ENCODE data around the gene DDX3Y. TPM values are rescaled to one million over a fixed set of nuclear protein-coding genes. Genes with fewer than 3 reads are reported as not detected.

The DDX3Y gene
- total RNA-seq, 3 donors from 2014 or later (not counting 1 experiment from before 2014, with no cell fraction given), result 422 to 552 TPM; not detected in 1

- no peak overlapping the region for H3K4me3 Mint-ChIP-seq
- peak overlapping the region; percentile 94 for H3K4me3 ChIP-seq (ENCODE audit: low read length)
- H3K9me3 ChIP-seq (ENCODE audit: control insufficient read depth, insufficient read depth, low read length), result no peaks in the 10 kb centered on the region
- no peak for ATAC-seq
- no peaks in the 10 kb centered on the region for H3K36me3 Mint-ChIP-seq
- H3K4me1 Mint-ChIP-seq, result peaks cover 0 to 29% of the 10 kb centered on the region in 2 donors
- H3K27me3 ChIP-seq (ENCODE audit: control insufficient read depth, insufficient read depth, low read length), result no peaks in the 10 kb centered on the region
- H3K27me3 Mint-ChIP-seq (ENCODE audit: low read depth in 2 of 2), result no peaks in the 10 kb centered on the region
- H3K36me3 ChIP-seq (ENCODE audit: control insufficient read depth, insufficient read depth, low read length), result peaks cover 3% of the 10 kb centered on the region
- 0% methylated on average over 13 of the region's 15 CpGs for WGBS (ENCODE audit: insufficient coverage)
- H3K27ac ChIP-seq (ENCODE audit: low read length), result peak overlapping the region; percentile 98
- no peaks in the 10 kb centered on the region for H3K9me3 Mint-ChIP-seq
- TF ChIP-seq CTCF (IDR thresholded peaks at IDR 0.05), result no peak
- peak overlapping the region in 1 of 2 donors; percentile 99 for H3K27ac Mint-ChIP-seq
- intact Hi-C loops (cut with micrococcal nuclease), result loop anchor here (2.0 to 10.0 kb wide), 3 partner anchors 243 to 1439 kb away; no protein-coding TSS in a partner anchor
- DNase-seq, result no peak
- peaks cover 6% of the 10 kb centered on the region for H3K4me1 ChIP-seq (ENCODE audit: control insufficient read depth, insufficient read depth, low read length)
Observed at GRCh38 chrY:12905895-12906294, 1.2 kb downstream of the DDX3Y start.

GRCh38 chrY:12913541-12913940 is 8.9 kb downstream of the DDX3Y start:
- H3K9me3 Mint-ChIP-seq, result no peaks in the 10 kb centered on the region
- no peaks in the 10 kb centered on the region for H3K27me3 Mint-ChIP-seq (ENCODE audit: low read depth in 2 of 2)
- intact Hi-C loops (cut with micrococcal nuclease), result no loop called here
- DNase-seq, result no peak
- Histone ChIP-seq H3K27ac (ENCODE audit: low read length) (no peak overlapping the region), H3K36me3 (ENCODE audit: control insufficient read depth, insufficient read depth, low read length) (peaks cover 55% of the 10 kb centered on the region), H3K4me3 (ENCODE audit: low read length) (no peak overlapping the region), H3K9me3 (ENCODE audit: control insufficient read depth, insufficient read depth, low read length) (no peaks in the 10 kb centered on the region), H3K4me1 (ENCODE audit: control insufficient read depth, insufficient read depth, low read length) (no peaks in the 10 kb centered on the region), H3K27me3 (ENCODE audit: control insufficient read depth, insufficient read depth, low read length) (no peaks in the 10 kb centered on the region)
- peaks cover 0 to 16% of the 10 kb centered on the region in 2 donors for H3K4me1 Mint-ChIP-seq
- no peak for ATAC-seq
- no peaks in the 10 kb centered on the region for H3K36me3 Mint-ChIP-seq
- H3K4me3 Mint-ChIP-seq, result no peak overlapping the region
- TF ChIP-seq CTCF (IDR thresholded peaks at IDR 0.05), result no peak
- no peak overlapping the region for H3K27ac Mint-ChIP-seq
- no CpG with 5 or more reads among the region's 4 CpGs for WGBS (ENCODE audit: insufficient coverage)

- Mint-ChIP-seq H3K36me3 (no peaks in the 10 kb centered on the region), H3K4me1 (peaks cover 0 to 5% of the 10 kb centered on the region in 2 donors), H3K27ac (no peak overlapping the region), H3K27me3 (ENCODE audit: low read depth in 2 of 2) (no peaks in the 10 kb centered on the region), H3K9me3 (no peaks in the 10 kb centered on the region), H3K4me3 (no peak overlapping the region)
- intact Hi-C loops (cut with micrococcal nuclease), result no loop called here
- H3K9me3 ChIP-seq (ENCODE audit: control insufficient read depth, insufficient read depth, low read length), result no peaks in the 10 kb centered on the region
- no peak for TF ChIP-seq CTCF (IDR thresholded peaks at IDR 0.05)
- H3K27ac ChIP-seq (ENCODE audit: low read length), result no peak overlapping the region
- no peaks in the 10 kb centered on the region for H3K27me3 ChIP-seq (ENCODE audit: control insufficient read depth, insufficient read depth, low read length)
- no peak overlapping the region for H3K4me3 ChIP-seq (ENCODE audit: low read length)
- no peaks in the 10 kb centered on the region for H3K4me1 ChIP-seq (ENCODE audit: control insufficient read depth, insufficient read depth, low read length)
- ATAC-seq, result no peak
- 80% methylated on average over 2 of the region's 3 CpGs for WGBS (ENCODE audit: insufficient coverage)
- no peak for DNase-seq
- no peaks in the 10 kb centered on the region for H3K36me3 ChIP-seq (ENCODE audit: control insufficient read depth, insufficient read depth, low read length)
Observed at GRCh38 chrY:12928043-12928442, 23.4 kb downstream of the DDX3Y start.

Measured in natural killer cell (primary cell).